GM21576 (cell line): ENCODE measurements around the gene LTBP3.
"Not testable (repeated sequence)": the region's sequence is repeated elsewhere in the genome, so short reads cannot be mapped to it uniquely, and the experiment has no call there.

ENCODE experiments used
- ATAC-seq: cut with Tn5 transposase; IDR thresholded peaks from one replicate; pipeline ENCODE4 v1.9.1; 2021; ENCODE audit warnings: mild to moderate bottlenecking, moderate library complexity; ENCODE audit not compliant: unreplicated experiment

LTBP3 gene

DNA sequence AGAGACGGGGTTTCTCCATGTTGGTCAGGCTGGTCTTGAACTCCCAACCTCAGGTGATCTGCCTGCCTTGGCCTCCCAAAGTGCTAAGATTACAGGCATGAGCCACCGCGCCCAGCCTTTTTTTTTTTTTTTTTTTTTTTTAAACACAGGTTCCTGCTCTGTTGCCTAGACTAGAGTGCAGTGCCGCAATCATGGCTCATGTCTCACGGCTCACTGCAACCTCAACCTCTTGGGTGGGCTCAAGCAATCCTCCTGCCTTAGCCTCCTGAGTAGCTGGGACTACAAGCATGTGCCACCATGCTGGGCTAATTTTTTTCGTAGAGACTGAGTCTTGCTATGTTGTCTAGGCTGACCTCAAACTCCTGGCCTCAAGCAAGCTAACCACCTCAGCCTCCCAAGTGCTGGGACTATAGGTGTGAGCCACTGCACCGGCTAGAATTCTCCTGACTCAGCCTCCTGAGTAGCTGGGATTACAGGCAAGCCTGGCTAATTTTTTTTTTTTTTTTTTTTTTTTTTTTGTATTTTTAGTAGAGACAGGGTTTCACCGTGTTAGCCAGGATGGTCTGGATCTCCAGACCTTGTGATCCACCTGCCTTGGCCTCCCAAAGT lies 39.1 kb downstream of the LTBP3 start:
- ATAC-seq: not testable (repeated sequence)

DNA sequence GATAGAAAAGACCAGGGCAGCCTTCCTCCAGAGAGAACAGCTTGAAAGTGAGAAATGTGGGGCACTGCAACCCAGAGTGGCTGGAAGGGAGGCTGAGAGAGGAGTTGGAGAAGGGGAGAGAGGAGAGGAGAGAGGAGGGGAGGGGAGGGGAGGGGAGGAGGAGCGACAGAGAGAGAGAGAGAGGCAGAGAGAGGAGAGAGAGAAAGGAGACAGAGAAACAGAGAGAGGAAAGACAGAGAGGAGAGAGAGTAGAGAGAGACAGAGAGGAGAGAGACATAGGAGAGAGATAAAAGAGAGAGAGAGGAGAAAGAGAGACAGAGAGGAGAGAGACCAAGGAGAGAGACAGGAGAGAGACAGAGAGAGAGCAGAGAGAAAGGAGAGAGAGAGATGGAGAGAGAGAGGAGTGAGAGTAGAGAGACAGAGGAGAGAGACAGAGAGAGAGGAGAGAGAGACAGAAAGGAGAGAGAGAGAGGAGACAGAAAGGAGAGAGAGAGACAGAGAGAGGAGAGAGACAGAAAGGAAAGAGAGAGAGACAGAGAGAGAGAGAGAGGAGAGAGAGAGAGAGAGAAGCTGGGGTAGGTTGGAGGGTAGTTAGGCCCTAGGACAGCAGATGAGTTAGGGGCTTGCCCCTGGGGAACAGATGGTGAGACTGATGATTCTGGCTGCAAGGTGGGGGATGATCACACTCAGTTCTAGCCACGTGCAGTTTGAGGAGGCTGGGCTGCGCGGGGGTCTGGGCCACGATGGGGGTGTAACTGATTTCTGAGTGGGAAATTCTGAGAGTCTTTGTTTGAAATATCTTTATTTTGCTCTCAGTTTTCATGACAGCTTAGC lies 41.8 kb downstream of the LTBP3 start:
- ATAC-seq: no peak

DNA sequence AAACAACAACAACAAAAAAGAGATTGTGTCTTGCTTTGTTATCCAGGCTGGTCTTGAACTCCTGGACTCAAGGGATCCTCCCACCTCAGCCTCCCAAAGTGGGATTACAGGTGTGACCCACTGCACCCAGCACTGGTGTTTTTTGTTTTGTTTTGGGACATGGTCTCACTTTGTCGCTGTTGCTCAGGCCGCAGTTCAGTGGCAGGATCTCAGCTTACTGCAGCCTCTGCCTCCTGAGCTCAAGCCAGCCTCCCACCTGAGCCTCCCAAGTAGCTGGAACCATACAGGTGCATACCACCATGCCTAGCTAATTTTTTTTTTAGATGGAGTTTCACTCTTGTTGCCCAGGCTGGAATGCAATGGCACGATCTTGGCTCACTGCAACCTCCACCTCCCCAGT lies 45.8 kb downstream of the LTBP3 start:
- not testable (repeated sequence) for ATAC-seq

DNA sequence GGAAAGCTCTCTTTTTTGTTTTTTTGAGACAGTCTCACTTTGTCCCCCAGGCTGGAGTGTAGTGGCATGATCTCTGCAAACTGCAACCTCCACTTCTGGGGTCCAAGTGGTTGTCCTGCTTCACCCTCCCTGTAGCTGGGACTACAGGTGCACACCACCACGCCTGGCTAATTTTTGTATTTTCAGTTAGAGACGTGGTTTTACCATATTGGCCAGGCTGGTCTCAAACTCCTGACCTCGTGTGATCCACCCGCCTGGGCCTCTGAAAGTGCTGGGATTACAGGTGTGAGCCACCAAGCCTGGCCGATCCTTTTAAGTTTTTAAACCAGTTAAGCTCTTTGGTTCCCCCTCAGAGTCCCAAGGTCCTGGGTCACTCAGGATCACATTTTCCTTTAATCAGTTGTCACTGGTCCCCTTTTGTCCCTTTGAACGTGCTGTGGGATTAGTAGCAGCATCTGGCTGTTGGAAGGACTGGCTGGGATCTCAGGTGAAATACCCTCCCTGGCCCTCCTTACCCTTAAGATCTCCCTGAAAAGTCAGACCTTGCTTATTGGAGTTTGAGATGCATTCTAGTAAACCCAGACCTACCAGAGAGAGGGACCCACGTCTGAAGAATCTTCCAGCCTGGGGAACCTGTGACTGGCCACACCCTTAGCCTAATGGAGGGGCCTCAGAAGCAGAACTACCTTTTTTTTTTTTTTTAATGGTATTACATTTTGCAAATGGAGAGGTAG lies 51.2 kb downstream of the LTBP3 start:
- ATAC-seq: peak; percentile 35

DNA sequence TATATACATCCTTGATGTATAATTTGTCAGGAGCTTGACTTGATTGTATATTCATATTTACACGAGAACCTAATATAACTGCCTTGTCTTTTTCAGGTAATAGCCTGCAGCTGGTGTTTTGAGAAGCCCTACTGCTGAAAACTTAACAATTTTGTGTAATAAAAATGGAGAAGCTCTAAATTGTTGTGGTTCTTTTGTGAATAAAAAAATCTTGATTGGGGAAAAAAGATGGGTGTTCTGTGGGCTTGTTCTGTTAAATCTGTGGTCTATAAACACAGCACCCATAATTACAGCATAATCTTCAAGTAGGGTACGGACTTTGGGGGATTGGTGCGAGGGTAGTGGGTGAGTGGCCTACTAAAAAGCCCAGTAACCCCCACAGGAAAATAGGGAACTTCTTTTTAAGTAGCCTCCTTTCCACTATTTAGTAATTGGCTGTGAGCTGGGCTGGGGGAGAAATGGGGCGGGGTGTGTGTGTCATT lies 51.8 kb downstream of the LTBP3 start:
- peak; percentile 0 for ATAC-seq

- no peak for ATAC-seq
Measured at GRCh38 chr11:65505466-65506289, 52.5 kb downstream of the LTBP3 start.

DNA sequence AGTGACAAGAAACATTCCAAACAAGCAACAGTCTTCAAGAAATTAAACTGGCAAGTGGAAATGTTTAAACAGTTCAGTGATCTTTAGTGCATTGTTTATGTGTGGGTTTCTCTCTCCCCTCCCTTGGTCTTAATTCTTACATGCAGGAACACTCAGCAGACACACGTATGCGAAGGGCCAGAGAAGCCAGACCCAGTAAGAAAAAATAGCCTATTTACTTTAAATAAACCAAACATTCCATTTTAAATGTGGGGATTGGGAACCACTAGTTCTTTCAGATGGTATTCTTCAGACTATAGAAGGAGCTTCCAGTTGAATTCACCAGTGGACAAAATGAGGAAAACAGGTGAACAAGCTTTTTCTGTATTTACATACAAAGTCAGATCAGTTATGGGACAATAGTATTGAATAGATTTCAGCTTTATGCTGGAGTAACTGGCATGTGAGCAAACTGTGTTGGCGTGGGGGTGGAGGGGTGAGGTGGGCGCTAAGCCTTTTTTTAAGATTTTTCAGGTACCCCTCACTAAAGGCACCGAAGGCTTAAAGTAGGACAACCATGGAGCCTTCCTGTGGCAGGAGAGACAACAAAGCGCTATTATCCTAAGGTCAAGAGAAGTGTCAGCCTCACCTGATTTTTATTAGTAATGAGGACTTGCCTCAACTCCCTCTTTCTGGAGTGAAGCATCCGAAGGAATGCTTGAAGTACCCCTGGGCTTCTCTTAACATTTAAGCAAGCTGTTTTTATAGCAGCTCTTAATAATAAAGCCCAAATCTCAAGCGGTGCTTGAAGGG lies 53.3 kb downstream of the LTBP3 start:
- no peak for ATAC-seq

GRCh38 chr11:65503949-65504673 lies 54.0 kb downstream of the LTBP3 start:
- ATAC-seq: no peak

- ATAC-seq: no peak
Measured at GRCh38 chr11:65503368-65503948, 54.7 kb downstream of the LTBP3 start.

GRCh38 chr11:65502555-65503367 lies 55.4 kb downstream of the LTBP3 start:
- ATAC-seq: no peak

- ATAC-seq: no peak
Measured at GRCh38 chr11:65502274-65502554, 55.9 kb downstream of the LTBP3 start.

DNA sequence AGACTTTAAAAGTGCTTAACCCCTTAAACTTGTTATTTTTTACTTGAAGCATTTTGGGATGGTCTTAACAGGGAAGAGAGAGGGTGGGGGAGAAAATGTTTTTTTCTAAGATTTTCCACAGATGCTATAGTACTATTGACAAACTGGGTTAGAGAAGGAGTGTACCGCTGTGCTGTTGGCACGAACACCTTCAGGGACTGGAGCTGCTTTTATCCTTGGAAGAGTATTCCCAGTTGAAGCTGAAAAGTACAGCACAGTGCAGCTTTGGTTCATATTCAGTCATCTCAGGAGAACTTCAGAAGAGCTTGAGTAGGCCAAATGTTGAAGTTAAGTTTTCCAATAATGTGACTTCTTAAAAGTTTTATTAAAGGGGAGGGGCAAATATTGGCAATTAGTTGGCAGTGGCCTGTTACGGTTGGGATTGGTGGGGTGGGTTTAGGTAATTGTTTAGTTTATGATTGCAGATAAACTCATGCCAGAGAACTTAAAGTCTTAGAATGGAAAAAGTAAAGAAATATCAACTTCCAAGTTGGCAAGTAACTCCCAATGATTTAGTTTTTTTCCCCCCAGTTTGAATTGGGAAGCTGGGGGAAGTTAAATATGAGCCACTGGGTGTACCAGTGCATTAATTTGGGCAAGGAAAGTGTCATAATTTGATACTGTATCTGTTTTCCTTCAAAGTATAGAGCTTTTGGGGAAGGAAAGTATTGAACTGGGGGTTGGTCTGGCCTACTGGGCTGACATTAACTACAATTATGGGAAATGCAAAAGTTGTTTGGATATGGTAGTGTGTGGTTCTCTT lies 56.5 kb downstream of the LTBP3 start:
- no peak for ATAC-seq

DNA sequence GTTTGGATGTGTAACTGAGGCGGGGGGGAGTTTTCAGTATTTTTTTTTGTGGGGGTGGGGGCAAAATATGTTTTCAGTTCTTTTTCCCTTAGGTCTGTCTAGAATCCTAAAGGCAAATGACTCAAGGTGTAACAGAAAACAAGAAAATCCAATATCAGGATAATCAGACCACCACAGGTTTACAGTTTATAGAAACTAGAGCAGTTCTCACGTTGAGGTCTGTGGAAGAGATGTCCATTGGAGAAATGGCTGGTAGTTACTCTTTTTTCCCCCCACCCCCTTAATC lies 57.0 kb downstream of the LTBP3 start:
- ATAC-seq: no peak

- no peak for ATAC-seq
Measured at GRCh38 chr11:65500387-65501185, 57.6 kb downstream of the LTBP3 start.

GRCh38 chr11:65499713-65500386 lies 58.3 kb downstream of the LTBP3 start:
- ATAC-seq: no peak

DNA sequence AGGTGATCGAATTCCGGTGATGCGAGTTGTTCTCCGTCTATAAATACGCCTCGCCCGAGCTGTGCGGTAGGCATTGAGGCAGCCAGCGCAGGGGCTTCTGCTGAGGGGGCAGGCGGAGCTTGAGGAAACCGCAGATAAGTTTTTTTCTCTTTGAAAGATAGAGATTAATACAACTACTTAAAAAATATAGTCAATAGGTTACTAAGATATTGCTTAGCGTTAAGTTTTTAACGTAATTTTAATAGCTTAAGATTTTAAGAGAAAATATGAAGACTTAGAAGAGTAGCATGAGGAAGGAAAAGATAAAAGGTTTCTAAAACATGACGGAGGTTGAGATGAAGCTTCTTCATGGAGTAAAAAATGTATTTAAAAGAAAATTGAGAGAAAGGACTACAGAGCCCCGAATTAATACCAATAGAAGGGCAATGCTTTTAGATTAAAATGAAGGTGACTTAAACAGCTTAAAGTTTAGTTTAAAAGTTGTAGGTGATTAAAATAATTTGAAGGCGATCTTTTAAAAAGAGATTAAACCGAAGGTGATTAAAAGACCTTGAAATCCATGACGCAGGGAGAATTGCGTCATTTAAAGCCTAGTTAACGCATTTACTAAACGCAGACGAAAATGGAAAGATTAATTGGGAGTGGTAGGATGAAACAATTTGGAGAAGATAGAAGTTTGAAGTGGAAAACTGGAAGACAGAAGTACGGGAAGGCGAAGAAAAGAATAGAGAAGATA lies 59.0 kb downstream of the LTBP3 start, which contains the start of gene MALAT1:
Gene MALAT1 (plus strand): TSS at position 69 of the 736 bp plus-strand sequence.
- ATAC-seq: peak; percentile 33
